ENCODE measurements around the gene MRPL51. TPM values are rescaled to one million over a fixed set of nuclear protein-coding genes. Genes with fewer than 3 reads are reported as not detected.
"Not testable (repeated sequence)": the region's sequence is repeated elsewhere in the genome, so short reads cannot be mapped to it uniquely, and the experiment has no call there.

Gene MRPL51
- total and polyA plus RNA-seq, 5 donors, result 180 to 233 (median 196) TPM

GRCh38 chr12:6466751-6467150 is 26.3 kb downstream of the MRPL51 start:
- 90% methylated on average over 4 of the region's 4 CpGs for WGBS
- intact Hi-C loops (cut with DNase I), result loop anchor here (5.0 to 10.0 kb wide), 3 partner anchors 44 to 142 kb away; no protein-coding TSS in a partner anchor
- not testable (repeated sequence) for H3K9me3 ChIP-seq (ENCODE audit: control insufficient read depth, low read length); H3K4me3 ChIP-seq (ENCODE audit: low read length); H3K27me3 ChIP-seq (ENCODE audit: control insufficient read depth, insufficient read depth); H3K4me1 ChIP-seq (ENCODE audit: control insufficient read depth, insufficient read depth, low read length); H3K27ac ChIP-seq (ENCODE audit: low read length); DNase-seq; ATAC-seq

DNA sequence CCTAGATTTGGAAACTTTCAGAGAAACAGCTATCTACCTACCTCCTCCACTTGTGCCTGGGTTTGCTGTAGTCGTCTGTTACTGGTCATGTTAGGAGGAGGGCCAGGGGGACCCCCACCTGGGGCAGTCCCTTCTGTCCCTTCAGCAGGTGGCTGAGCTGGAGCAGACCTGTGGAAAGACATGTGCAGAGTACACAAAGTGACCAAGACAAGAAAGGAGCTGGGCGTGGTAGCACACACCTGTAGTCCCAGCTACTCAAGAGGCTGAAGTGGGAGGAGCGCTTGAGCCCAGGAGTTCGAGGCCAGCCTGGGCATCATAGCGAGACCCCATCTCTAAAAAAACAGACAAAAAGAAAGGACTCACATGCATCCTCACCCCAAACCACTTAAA is 26.9 kb downstream of the MRPL51 start:
- 95% methylated on average over 5 of the region's 5 CpGs for WGBS
- Histone ChIP-seq H3K4me3 (ENCODE audit: low read length) (no peak overlapping the region), H3K27ac (ENCODE audit: low read length) (no peak overlapping the region), H3K27me3 (ENCODE audit: control insufficient read depth, insufficient read depth) (no peaks in the 10 kb centered on the region), H3K4me1 (ENCODE audit: control insufficient read depth, insufficient read depth, low read length) (peaks cover 4% of the 10 kb centered on the region), H3K9me3 (ENCODE audit: control insufficient read depth, low read length) (no peaks in the 10 kb centered on the region)
- ATAC-seq (no peak), DNase-seq (no peak)
- intact Hi-C loops (cut with DNase I), result loop anchor here (5.0 to 10.0 kb wide), 3 partner anchors 44 to 141 kb away; no protein-coding TSS in a partner anchor

GRCh38 chr12:6465467-6466183 is 27.4 kb downstream of the MRPL51 start:
- intact Hi-C loops (cut with DNase I), result loop anchor here (2.0 to 10.0 kb wide), 4 partner anchors 43 to 141 kb away; no protein-coding TSS in a partner anchor
- WGBS, result 32% methylated on average over 6 of the region's 6 CpGs
- no peak overlapping the region for H3K4me3 ChIP-seq (ENCODE audit: low read length)
- H3K4me1 ChIP-seq (ENCODE audit: control insufficient read depth, insufficient read depth, low read length), result peaks cover 4% of the 10 kb centered on the region
- no peaks in the 10 kb centered on the region for H3K9me3 ChIP-seq (ENCODE audit: control insufficient read depth, low read length)
- no peaks in the 10 kb centered on the region for H3K27me3 ChIP-seq (ENCODE audit: control insufficient read depth, insufficient read depth)
- DNase-seq, result no peak
- ATAC-seq, result peak; percentile 32 to 34
- H3K27ac ChIP-seq (ENCODE audit: low read length), result no peak overlapping the region

DNA sequence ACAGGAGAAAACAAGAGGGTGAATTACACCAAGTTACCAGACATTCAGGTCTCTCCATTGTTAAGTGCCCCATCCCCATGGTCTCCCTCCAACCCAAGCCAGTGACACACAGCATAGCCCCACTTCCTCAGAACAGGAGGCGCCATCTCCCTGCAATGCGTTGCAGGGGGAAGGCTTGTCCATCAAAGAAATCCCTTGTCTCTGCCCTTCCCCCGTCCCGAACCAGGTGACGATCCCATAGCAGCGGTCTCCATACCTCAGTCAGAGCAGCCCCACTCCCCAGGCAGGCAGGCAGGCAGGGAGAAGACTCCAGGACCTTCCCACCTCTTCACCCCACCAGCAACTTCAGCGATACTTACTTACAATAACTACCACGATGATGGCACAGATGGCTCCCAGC is 28.5 kb downstream of the MRPL51 start:
- H3K27ac ChIP-seq (ENCODE audit: low read length), result no peak overlapping the region
- WGBS, result 90% methylated on average over 8 of the region's 8 CpGs
- H3K4me1 ChIP-seq (ENCODE audit: control insufficient read depth, insufficient read depth, low read length), result peaks cover 4% of the 10 kb centered on the region
- H3K9me3 ChIP-seq (ENCODE audit: control insufficient read depth, low read length), result no peaks in the 10 kb centered on the region
- intact Hi-C loops (cut with DNase I), result loop anchor here in 3 of 4 donors (2.0 to 10.0 kb wide), 3 partner anchors 37 to 140 kb away; no protein-coding TSS in a partner anchor
- no peak overlapping the region for H3K4me3 ChIP-seq (ENCODE audit: low read length)
- DNase-seq (no peak), ATAC-seq (no peak)
- no peaks in the 10 kb centered on the region for H3K27me3 ChIP-seq (ENCODE audit: control insufficient read depth, insufficient read depth)

GRCh38 chr12:6463858-6464257 is 29.2 kb downstream of the MRPL51 start:
- 88% methylated on average over 6 of the region's 6 CpGs for WGBS
- Histone ChIP-seq H3K4me3 (ENCODE audit: low read length) (no peak overlapping the region), H3K27ac (ENCODE audit: low read length) (no peak overlapping the region), H3K9me3 (ENCODE audit: control insufficient read depth, low read length) (no peaks in the 10 kb centered on the region), H3K27me3 (ENCODE audit: control insufficient read depth, insufficient read depth) (no peaks in the 10 kb centered on the region), H3K4me1 (ENCODE audit: control insufficient read depth, insufficient read depth, low read length) (peaks cover 4% of the 10 kb centered on the region)
- intact Hi-C loops (cut with DNase I), result loop anchor here in 3 of 4 donors (2.0 to 10.0 kb wide), 3 partner anchors 37 to 139 kb away; no protein-coding TSS in a partner anchor
- ATAC-seq (no peak), DNase-seq (no peak)

DNA sequence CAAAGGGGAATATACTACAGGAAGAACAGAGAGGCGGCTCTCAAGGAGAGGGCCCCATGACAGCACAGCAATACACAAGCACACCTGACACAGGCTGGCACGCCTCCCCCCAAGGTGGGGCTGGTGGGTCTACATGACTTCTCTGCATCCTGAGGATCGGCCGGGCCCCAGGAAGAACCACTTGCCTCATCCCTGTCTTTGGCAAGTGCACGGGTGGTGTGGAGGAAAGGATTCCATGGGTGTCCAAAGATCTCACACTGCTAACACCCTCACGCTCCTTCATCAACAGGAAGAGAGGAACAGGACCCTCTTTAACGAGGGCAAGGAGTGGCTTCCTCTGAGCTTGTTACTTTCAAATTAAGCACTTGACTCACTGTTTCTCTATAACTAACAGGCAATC is 29.8 kb downstream of the MRPL51 start:
- intact Hi-C loops (cut with DNase I), result loop anchor here in 3 of 4 donors (5.0 to 10.0 kb wide), 2 partner anchors 36 to 138 kb away; no protein-coding TSS in a partner anchor
- no peak overlapping the region for H3K27ac ChIP-seq (ENCODE audit: low read length)
- no peak for DNase-seq
- H3K27me3 ChIP-seq (ENCODE audit: control insufficient read depth, insufficient read depth), result no peaks in the 10 kb centered on the region
- peak in 1 of 2 donors; percentile 15 for ATAC-seq
- no peak overlapping the region for H3K4me3 ChIP-seq (ENCODE audit: low read length)
- H3K9me3 ChIP-seq (ENCODE audit: control insufficient read depth, low read length), result no peaks in the 10 kb centered on the region
- WGBS, result 58% methylated on average over 7 of the region's 7 CpGs
- H3K4me1 ChIP-seq (ENCODE audit: control insufficient read depth, insufficient read depth, low read length), result peaks cover 4% of the 10 kb centered on the region

DNA sequence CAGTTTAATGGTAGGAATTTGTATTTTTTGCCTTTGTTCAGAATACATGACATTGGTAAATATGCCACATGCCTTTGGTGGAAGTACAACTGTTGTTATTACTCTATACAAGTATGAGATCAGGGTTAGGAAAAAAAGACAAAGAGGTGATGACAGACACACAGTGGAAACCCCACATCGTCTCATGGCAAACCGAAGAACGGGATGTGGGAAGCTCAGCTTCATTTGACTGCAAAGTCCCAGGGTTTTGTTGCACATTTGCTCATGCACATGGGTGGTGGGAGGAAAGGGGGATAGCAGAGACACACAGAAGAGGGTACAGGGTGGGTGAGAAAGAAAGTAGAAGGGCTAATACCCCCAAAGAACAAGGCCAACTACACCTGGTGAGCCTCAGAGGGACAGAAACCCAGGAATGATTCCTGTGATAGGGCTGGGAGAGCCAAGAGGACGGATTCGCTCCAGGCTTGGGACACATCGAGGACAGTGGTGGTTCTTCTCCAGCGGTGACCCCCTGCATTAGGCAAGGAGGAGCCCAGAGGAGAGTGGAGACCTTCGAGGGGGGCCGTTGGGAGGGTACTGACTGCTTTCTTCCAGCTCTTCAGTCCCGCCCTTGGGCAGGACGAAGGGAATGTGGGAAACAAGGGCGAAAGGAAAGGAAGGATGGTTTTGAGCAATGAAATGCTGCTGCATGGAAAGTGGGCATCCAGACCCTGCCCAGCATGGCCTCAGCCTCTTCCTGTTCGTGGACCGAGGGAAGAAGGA is 30.6 kb downstream of the MRPL51 start:
- intact Hi-C loops (cut with DNase I), result loop anchor here in 3 of 4 donors (5.0 to 10.0 kb wide), 2 partner anchors 35 to 138 kb away; no protein-coding TSS in a partner anchor
- peaks cover 4% of the 10 kb centered on the region for H3K4me1 ChIP-seq (ENCODE audit: control insufficient read depth, insufficient read depth, low read length)
- H3K27ac ChIP-seq (ENCODE audit: low read length), result peak overlapping the region; percentile 3

DNA sequence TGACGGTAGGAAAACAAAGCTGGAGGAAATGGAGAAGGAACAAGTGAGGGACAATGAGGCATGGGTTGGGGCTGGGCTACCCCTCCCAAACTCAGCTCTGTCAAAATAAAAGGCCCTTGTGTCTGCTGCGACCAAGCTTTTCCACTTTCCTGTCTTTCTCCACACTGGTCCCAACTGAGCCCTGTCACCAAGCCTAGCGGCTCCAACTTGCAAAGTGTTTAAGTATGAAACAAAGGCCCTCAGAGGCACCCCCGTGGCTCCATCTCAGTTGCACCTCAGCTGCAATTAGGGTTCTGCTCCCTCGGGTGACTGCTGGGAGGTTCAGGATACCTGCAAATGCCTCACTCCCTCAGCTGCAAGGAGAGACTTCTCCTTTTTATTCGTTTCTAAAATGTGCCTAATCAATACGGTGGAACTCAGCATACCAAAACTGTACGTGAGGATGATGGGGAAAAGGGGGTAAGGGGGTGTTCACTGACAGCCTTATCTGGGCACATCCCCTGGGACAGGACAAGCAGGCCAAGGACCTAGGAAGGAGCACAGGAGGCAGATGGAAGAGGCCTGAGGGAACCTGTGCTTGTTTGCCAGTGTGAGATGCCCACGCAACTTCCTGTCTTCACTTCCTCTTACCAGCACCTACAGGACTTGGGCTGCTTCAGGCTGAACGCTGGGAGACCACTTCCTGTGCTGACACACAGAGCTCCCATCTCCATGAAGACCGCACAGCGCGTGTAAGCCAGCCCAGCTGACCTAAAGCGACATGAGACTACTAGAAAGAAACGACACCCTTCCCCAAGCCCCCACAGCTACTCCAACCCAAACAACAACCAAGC is 31.4 kb downstream of the MRPL51 start:
- DNase-seq, result peak in 1 of 3 donors; percentile 69
- Histone ChIP-seq H3K9me3 (ENCODE audit: control insufficient read depth, low read length) (no peaks in the 10 kb centered on the region), H3K4me3 (ENCODE audit: low read length) (no peak overlapping the region), H3K4me1 (ENCODE audit: control insufficient read depth, insufficient read depth, low read length) (peaks cover 4% of the 10 kb centered on the region), H3K27ac (ENCODE audit: low read length) (peak overlapping the region; percentile 48), H3K27me3 (ENCODE audit: control insufficient read depth, insufficient read depth) (no peaks in the 10 kb centered on the region)
- peak in 1 of 2 donors; percentile 15 for ATAC-seq
- intact Hi-C loops (cut with DNase I), result loop anchor here in 3 of 4 donors (5.0 to 10.0 kb wide), 2 partner anchors 34 to 137 kb away; no protein-coding TSS in a partner anchor
- 64% methylated on average over 15 of the region's 15 CpGs for WGBS

More for the DNA sequence above, 30.6 kb downstream of the MRPL51 start:
- H3K9me3 ChIP-seq (ENCODE audit: control insufficient read depth, low read length), result no peaks in the 10 kb centered on the region
- DNase-seq (no peak), ATAC-seq (no peak)
- WGBS, result 83% methylated on average over 14 of the region's 14 CpGs
- no peak overlapping the region for H3K4me3 ChIP-seq (ENCODE audit: low read length)
- H3K27me3 ChIP-seq (ENCODE audit: control insufficient read depth, insufficient read depth), result no peaks in the 10 kb centered on the region

DNA sequence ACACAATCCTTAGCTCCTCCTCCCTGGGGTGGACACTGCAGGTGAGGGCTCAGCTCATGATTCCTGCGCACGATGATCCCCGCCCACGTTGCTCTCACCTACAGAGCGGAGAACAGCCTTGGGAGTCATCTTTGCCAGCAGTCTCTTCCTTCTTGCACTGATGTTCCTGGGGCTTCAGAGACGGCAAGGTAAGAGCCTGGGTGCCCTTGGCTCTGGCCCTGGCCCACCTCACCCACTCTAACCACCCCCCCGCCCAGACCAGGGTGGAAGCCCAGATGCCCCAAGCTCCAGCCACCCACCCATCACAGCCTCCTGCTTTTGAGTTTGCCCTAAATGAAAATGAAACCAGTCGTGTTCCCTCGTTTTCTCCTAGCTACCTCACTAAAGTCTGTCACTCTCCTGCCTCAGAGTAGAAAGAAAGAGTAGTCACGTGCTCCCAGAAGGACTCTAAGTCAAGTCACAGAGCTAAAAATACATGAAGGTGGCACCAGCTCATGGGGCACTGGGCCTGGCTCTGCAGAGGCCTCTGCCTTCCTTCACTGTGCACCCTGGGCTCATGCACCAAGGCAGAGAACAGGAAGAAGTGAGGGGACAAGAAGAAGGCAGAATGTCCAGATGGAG is 32.2 kb downstream of the MRPL51 start:
- Histone ChIP-seq H3K27me3 (ENCODE audit: control insufficient read depth, insufficient read depth) (no peaks in the 10 kb centered on the region), H3K27ac (ENCODE audit: low read length) (peak overlapping the region; percentile 48), H3K9me3 (ENCODE audit: control insufficient read depth, low read length) (no peaks in the 10 kb centered on the region), H3K4me1 (ENCODE audit: control insufficient read depth, insufficient read depth, low read length) (peaks cover 4% of the 10 kb centered on the region), H3K4me3 (ENCODE audit: low read length) (no peak overlapping the region)
- 73% methylated on average over 10 of the region's 10 CpGs for WGBS
- no peak for DNase-seq
- ATAC-seq, result peak; percentile 14 to 35
- intact Hi-C loops (cut with DNase I), result loop anchor here in 3 of 4 donors (5.0 to 10.0 kb wide), 2 partner anchors 34 to 136 kb away; no protein-coding TSS in a partner anchor

- no peak overlapping the region for H3K27ac ChIP-seq (ENCODE audit: low read length)
- peaks cover 4% of the 10 kb centered on the region for H3K4me1 ChIP-seq (ENCODE audit: control insufficient read depth, insufficient read depth, low read length)
- 97% methylated on average over 2 of the region's 2 CpGs for WGBS
- no peak overlapping the region for H3K4me3 ChIP-seq (ENCODE audit: low read length)
- ATAC-seq (no peak), DNase-seq (no peak)
- H3K9me3 ChIP-seq (ENCODE audit: control insufficient read depth, low read length), result no peaks in the 10 kb centered on the region
- intact Hi-C loops (cut with DNase I), result no loop called here
- H3K27me3 ChIP-seq (ENCODE audit: control insufficient read depth, insufficient read depth), result no peaks in the 10 kb centered on the region
Measured at GRCh38 chr12:6459004-6459337, 34.1 kb downstream of the MRPL51 start.
